MV-4-11 (cell line): ENCODE measurements around the gene OSBP2.

Source experiments
- DNase-seq: peaks from one replicate; lab custom pipeline; 2025; lab: John Stamatoyannopoulos, UW

The OSBP2 gene

GRCh38 chr22:30843245-30843644 lies 148.6 kb downstream of the OSBP2 start:
- DNase-seq: no peak

- DNase-seq: no peak
These were observed 152.9 kb downstream of the OSBP2 start for GRCh38 chr22:30847583-30847982.

GRCh38 chr22:30855266-30855665 lies 160.6 kb downstream of the OSBP2 start:
- no peak for DNase-seq

GRCh38 chr22:30855677-30856518 lies 161.2 kb downstream of the OSBP2 start:
- DNase-seq: no peak

GRCh38 chr22:30856741-30857502 lies 162.2 kb downstream of the OSBP2 start:
- no peak for DNase-seq

GRCh38 chr22:30857791-30858190 lies 163.1 kb downstream of the OSBP2 start:
- no peak for DNase-seq

- DNase-seq: no peak
These were observed 164.5 kb downstream of the OSBP2 start for GRCh38 chr22:30858976-30859713.

- DNase-seq: no peak
These were observed 165.0 kb downstream of the OSBP2 start for GRCh38 chr22:30859714-30860095.

GRCh38 chr22:30860176-30861105 lies 165.8 kb downstream of the OSBP2 start:
- DNase-seq: no peak

- DNase-seq: no peak
These were observed 166.5 kb downstream of the OSBP2 start for GRCh38 chr22:30861131-30861530.

GRCh38 chr22:30861688-30862552 lies 167.2 kb downstream of the OSBP2 start:
- DNase-seq: no peak

- DNase-seq: no peak
These were observed 168.6 kb downstream of the OSBP2 start for GRCh38 chr22:30863081-30863833.

GRCh38 chr22:30864441-30865420 lies 170.1 kb downstream of the OSBP2 start:
- DNase-seq: no peak

GRCh38 chr22:30865656-30866055 lies 171.0 kb downstream of the OSBP2 start:
- no peak for DNase-seq

- no peak for DNase-seq
These were observed 171.5 kb downstream of the OSBP2 start for GRCh38 chr22:30866216-30866615.

GRCh38 chr22:30866811-30867271 lies 172.2 kb downstream of the OSBP2 start:
- DNase-seq: no peak

GRCh38 chr22:30867746-30868662 lies 173.3 kb downstream of the OSBP2 start:
- DNase-seq: no peak
